MCF 10A (cell line): Measurements from ENCODE around the gene PRKAR1B. TPM values are rescaled to one million over a fixed set of nuclear protein-coding genes. Genes with fewer than 3 reads are reported as not detected.
A peak's percentile ranks its signal among the peaks of the same experiment; 100 is the strongest.

Experiments
- BruUV-seq: library from RNA; stranded (reverse); fragments of 400-500 nt; replicated peaks from 2 replicates; lab custom pipeline; 2021; lab: Mats Ljungman, UMichigan
- CTCF ChIA-PET: fragments of 300-600 bp; sonication (Branson Sonifier 250); formaldehyde crosslinking; extraction: SDS; loops from one replicate; lab custom pipeline; 2021; ENCODE audit warnings: antibody characterized with exemption, inconsistent platforms; lab: Yijun Ruan, JAX
- POLR2A ChIA-PET: fragments of 300-600, 350-650 bp; sonication (Branson Sonifier 250); formaldehyde crosslinking; extraction: SDS; loops from one replicate; lab custom pipeline; 2020; ENCODE audit warnings: antibody characterized with exemption, inconsistent platforms; lab: Yijun Ruan, JAX
- DNase-seq: peaks from one replicate; pipeline ENCODE4 v3.0.0-alpha.2; 2018; ENCODE audit not compliant: unreplicated experiment
- H3K27ac Mint-ChIP-seq: one replicate; pipeline ENCODE4 v1.8.0; 2022; ENCODE audit warnings: mild to moderate bottlenecking, low read depth, mixed read lengths; ENCODE audit not compliant: unreplicated experiment
- H3K27me3 Mint-ChIP-seq: one replicate; pipeline ENCODE4 v1.8.0; 2022; ENCODE audit warnings: mixed read lengths; ENCODE audit not compliant: insufficient read depth, unreplicated experiment
- H3K36me3 Mint-ChIP-seq: one replicate; pipeline ENCODE4 v1.8.0; 2022; ENCODE audit warnings: mild to moderate bottlenecking, moderate library complexity, mixed read lengths; ENCODE audit not compliant: insufficient read depth, unreplicated experiment
- H3K4me1 Mint-ChIP-seq: one replicate; pipeline ENCODE4 v1.8.0; 2022; ENCODE audit warnings: mixed read lengths; ENCODE audit not compliant: insufficient read depth, unreplicated experiment
- H3K4me3 Mint-ChIP-seq: one replicate; pipeline ENCODE4 v1.8.0; 2022; ENCODE audit warnings: mild to moderate bottlenecking, moderate library complexity, mixed read lengths; ENCODE audit not compliant: unreplicated experiment
- H3K9me3 Mint-ChIP-seq: one replicate; pipeline ENCODE4 v1.8.0; 2022; ENCODE audit warnings: mixed read lengths; ENCODE audit not compliant: unreplicated experiment
- CTCF ChIP-seq: fragments of 200-600 bp; IDR thresholded peaks from one replicate; pipeline ENCODE4 v1.8.0; 2022; ENCODE audit warnings: antibody characterized with exemption, mild to moderate bottlenecking; ENCODE audit not compliant: unreplicated experiment
- intact Hi-C: fragments of 100-400 bp; cut with micrococcal nuclease; formaldehyde crosslinking; loops from 2 replicates; pipeline ENCODE4 v1.14.1; 2022
- total RNA-seq: library from RNA; stranded (reverse); gene quantifications from 2 replicates; pipeline ENCODE4 v1.2.3, GENCODE V29; 2022

Gene PRKAR1B
- total RNA-seq, 1 experiment from 2014 or later = 31.5 TPM

GRCh38 chr7:522951-523314, 204.1 kb downstream of the PRKAR1B start:
- no TSS peak for BruUV-seq
- H3K36me3 Mint-ChIP-seq = no peaks in the 10 kb centered on the region
- no peak overlapping the region for H3K4me3 Mint-ChIP-seq
- DNase-seq = no peak
- H3K27ac Mint-ChIP-seq = no peak overlapping the region
- ChIA-PET POLR2A (interaction anchor here (1.0 kb wide), 1 partner anchor 16 kb away, joined by 6 read pairs; no protein-coding TSS in a partner anchor), CTCF (no interaction called here)
- no peaks in the 10 kb centered on the region for H3K27me3 Mint-ChIP-seq
- no peaks in the 10 kb centered on the region for H3K4me1 Mint-ChIP-seq
- intact Hi-C loops = no loop called here
- no peak for TF ChIP-seq CTCF
- H3K9me3 Mint-ChIP-seq = no peaks in the 10 kb centered on the region

- no peaks in the 10 kb centered on the region for H3K36me3 Mint-ChIP-seq
- H3K27me3 Mint-ChIP-seq = no peaks in the 10 kb centered on the region
- H3K4me3 Mint-ChIP-seq = peak overlapping the region; percentile 66
- CTCF ChIA-PET = no interaction called here
- BruUV-seq = no TSS peak
- intact Hi-C loops = no loop called here
- no peak for TF ChIP-seq CTCF
- DNase-seq = peak; percentile 65
- POLR2A ChIA-PET = interaction anchor here (0.8 to 1.0 kb wide), 2 partner anchors 16 kb away, joined by 5 to 6 read pairs; no protein-coding TSS in a partner anchor
- no peak overlapping the region for H3K27ac Mint-ChIP-seq
- H3K9me3 Mint-ChIP-seq = no peaks in the 10 kb centered on the region
- no peaks in the 10 kb centered on the region for H3K4me1 Mint-ChIP-seq
Measured at GRCh38 chr7:522071-522950, 204.8 kb downstream of the PRKAR1B start.

DNA sequence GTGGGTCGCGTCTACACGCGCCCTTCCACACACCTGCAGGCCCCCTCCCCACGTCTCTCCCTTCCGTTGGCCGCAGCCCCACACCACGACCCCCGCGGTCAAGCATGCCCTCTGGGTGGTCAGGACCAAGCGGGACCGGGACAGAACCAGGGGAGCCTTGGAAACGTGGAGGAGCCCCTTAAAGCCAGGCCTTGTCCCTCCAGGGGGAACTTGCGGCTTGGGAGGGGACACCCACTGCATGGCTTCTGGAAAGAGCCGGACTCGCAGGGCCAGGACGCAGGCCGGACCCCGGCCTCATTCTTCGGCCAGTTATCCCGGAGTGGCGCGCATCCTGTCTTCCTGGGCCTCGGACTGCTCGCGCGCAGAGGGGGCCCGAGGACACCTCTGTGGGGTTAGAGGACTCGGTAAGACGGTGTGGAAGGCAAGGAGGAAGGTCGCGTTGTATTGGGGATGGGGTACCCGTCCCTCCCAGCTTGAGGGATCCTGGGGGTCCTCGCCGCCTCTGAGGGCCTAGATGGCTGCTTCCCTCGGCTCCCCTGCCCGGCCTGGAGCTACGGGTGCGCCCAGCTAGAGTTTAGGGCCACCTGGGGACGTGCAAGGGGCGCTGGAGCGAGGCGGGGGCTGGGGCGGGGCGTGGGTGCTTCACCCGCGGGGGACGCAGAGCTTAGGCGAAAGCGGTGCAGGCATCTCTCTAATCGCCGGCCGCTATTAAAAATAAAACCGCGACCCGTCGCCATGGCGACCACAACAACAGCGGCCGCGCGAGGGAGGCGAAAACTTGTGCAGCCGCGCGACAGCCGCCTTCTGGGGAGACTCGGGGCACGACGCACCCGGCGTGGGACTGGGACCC, 205.6 kb downstream of the PRKAR1B start:
- Mint-ChIP-seq H3K4me3 (peak overlapping the region; percentile 66), H3K27me3 (no peaks in the 10 kb centered on the region), H3K36me3 (no peaks in the 10 kb centered on the region), H3K4me1 (no peaks in the 10 kb centered on the region), H3K9me3 (no peaks in the 10 kb centered on the region), H3K27ac (peak overlapping the region; percentile 31)
- POLR2A ChIA-PET = interaction anchor here (0.8 kb wide), 1 partner anchor 17 kb away, joined by 5 read pairs; no protein-coding TSS in a partner anchor
- intact Hi-C loops = no loop called here
- DNase-seq = no peak
- TF ChIP-seq CTCF = no peak
- CTCF ChIA-PET = interaction anchor here (0.6 kb wide), 1 partner anchor 35 kb away, joined by 3 read pairs; no protein-coding TSS in a partner anchor
- BruUV-seq = no TSS peak
